Ishikawa (cell line): ENCODE measurements around the gene CEP104.

ENCODE experiments used
- CEBPB ChIP-seq: IDR thresholded peaks from 2 replicates; pipeline ENCODE4 v1.6.1; 2012
- CREB1 ChIP-seq: IDR thresholded peaks from 2 replicates; pipeline ENCODE4 v1.6.1; 2012; ENCODE audit warnings: low read depth
- EGR1 ChIP-seq: IDR thresholded peaks from 2 replicates; pipeline ENCODE4 v1.6.1; 2012
- EP300 ChIP-seq: IDR thresholded peaks from 2 replicates; pipeline ENCODE4 v1.6.1; 2012; ENCODE audit warnings: borderline replicate concordance
- FOXM1 ChIP-seq: IDR thresholded peaks from 2 replicates; pipeline ENCODE4 v1.6.1; 2012; ENCODE audit warnings: low read depth, borderline replicate concordance
- NFIC ChIP-seq: IDR thresholded peaks from 2 replicates; pipeline ENCODE4 v1.6.1; 2012
- RAD21 ChIP-seq: IDR thresholded peaks from 2 replicates; pipeline ENCODE4 v1.6.1; 2012; ENCODE audit warnings: low read depth
- TAF1 ChIP-seq: IDR thresholded peaks from 2 replicates; pipeline ENCODE4 v1.6.1; 2012; ENCODE audit warnings: low read depth, mild to moderate bottlenecking
- TCF12 ChIP-seq: IDR thresholded peaks from 2 replicates; pipeline ENCODE4 v1.6.1; 2012; ENCODE audit warnings: low read depth
- TEAD4 ChIP-seq: IDR thresholded peaks from 2 replicates; pipeline ENCODE4 v1.6.1; 2012
- YY1 ChIP-seq: IDR thresholded peaks from 2 replicates; pipeline ENCODE4 v1.6.1; 2012; ENCODE audit warnings: low read depth
- ZBTB7A ChIP-seq: IDR thresholded peaks from 2 replicates; pipeline ENCODE4 v1.6.1; 2012; ENCODE audit warnings: low read depth
- TF ChIP-seq, protein P1 (sequence below): IDR thresholded peaks from 2 replicates; pipeline ENCODE4 v1.6.1; 2012
- TF ChIP-seq, protein P2 (sequence below): IDR thresholded peaks from 2 replicates; pipeline ENCODE4 v1.6.1; 2012
- TF ChIP-seq, protein P3 (sequence below): IDR thresholded peaks from 2 replicates; pipeline ENCODE4 v1.6.1; 2012; ENCODE audit warnings: low read depth, mild to moderate bottlenecking

The CEP104 gene

DNA sequence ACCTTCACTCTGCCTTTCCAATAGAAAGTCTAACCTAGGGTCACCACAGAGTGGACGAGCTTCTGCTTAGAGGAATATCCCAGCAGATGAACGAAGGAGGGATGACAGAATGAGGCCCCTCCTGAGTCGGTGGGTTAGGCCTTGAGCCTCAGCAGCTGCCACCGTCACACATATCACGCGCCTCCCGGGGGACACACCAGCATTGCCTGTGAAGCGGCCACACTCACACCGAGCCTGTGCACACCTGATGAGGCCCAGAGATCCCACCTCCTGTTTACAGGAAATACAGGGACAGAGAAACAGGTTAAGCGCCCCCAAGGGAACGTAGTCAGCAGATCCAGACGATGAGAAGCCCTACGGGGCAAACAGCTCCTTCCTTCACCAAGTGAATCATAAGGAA lies 35.6 kb downstream of the CEP104 start:
- no peak for TF ChIP-seq TEAD4
- TF ChIP-seq EGR1 = no peak
- TF ChIP-seq CREB1 = no peak
- no peak for TF ChIP-seq CEBPB
- no peak for TF ChIP-seq TAF1
- no peak for TF ChIP-seq EP300
- no peak for TF ChIP-seq YY1
- TF ChIP-seq, protein P1, sequence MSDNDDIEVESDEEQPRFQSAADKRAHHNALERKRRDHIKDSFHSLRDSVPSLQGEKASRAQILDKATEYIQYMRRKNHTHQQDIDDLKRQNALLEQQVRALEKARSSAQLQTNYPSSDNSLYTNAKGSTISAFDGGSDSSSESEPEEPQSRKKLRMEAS = no peak
- TF ChIP-seq, protein P2, sequence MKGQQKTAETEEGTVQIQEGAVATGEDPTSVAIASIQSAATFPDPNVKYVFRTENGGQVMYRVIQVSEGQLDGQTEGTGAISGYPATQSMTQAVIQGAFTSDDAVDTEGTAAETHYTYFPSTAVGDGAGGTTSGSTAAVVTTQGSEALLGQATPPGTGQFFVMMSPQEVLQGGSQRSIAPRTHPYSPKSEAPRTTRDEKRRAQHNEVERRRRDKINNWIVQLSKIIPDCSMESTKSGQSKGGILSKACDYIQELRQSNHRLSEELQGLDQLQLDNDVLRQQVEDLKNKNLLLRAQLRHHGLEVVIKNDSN = no peak
- TF ChIP-seq FOXM1 = no peak
- TF ChIP-seq ZBTB7A = no peak
- TF ChIP-seq TCF12 = no peak

DNA sequence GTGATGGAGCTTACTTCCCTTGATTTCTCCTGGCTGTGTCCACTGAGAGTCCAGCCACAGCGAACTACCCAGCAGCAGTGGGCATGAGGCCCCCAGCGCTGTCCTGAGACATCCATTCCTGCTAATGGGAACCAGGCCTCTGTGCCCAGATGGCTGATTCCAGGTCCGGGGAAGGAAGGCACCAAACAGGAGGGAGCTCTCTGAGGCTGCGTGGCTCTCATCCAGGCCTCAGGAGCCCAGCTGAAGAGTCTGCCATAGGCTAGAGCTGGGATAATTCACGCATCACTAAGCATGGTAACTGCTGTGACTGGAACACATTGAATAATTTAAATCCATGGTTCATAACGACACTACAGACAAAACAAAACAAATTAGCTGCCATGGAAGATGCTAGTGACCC lies 36.0 kb downstream of the CEP104 start:
- no peak for TF ChIP-seq EP300
- TF ChIP-seq, protein P3, sequence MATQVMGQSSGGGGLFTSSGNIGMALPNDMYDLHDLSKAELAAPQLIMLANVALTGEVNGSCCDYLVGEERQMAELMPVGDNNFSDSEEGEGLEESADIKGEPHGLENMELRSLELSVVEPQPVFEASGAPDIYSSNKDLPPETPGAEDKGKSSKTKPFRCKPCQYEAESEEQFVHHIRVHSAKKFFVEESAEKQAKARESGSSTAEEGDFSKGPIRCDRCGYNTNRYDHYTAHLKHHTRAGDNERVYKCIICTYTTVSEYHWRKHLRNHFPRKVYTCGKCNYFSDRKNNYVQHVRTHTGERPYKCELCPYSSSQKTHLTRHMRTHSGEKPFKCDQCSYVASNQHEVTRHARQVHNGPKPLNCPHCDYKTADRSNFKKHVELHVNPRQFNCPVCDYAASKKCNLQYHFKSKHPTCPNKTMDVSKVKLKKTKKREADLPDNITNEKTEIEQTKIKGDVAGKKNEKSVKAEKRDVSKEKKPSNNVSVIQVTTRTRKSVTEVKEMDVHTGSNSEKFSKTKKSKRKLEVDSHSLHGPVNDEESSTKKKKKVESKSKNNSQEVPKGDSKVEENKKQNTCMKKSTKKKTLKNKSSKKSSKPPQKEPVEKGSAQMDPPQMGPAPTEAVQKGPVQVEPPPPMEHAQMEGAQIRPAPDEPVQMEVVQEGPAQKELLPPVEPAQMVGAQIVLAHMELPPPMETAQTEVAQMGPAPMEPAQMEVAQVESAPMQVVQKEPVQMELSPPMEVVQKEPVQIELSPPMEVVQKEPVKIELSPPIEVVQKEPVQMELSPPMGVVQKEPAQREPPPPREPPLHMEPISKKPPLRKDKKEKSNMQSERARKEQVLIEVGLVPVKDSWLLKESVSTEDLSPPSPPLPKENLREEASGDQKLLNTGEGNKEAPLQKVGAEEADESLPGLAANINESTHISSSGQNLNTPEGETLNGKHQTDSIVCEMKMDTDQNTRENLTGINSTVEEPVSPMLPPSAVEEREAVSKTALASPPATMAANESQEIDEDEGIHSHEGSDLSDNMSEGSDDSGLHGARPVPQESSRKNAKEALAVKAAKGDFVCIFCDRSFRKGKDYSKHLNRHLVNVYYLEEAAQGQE = no peak
- TF ChIP-seq ZBTB7A = no peak
- TF ChIP-seq RAD21 = no peak
- no peak for TF ChIP-seq NFIC
- no peak for TF ChIP-seq CREB1
- no peak for TF ChIP-seq FOXM1
- TF ChIP-seq, protein P1 = no peak
- TF ChIP-seq YY1 = no peak
- TF ChIP-seq CEBPB = no peak
- no peak for TF ChIP-seq EGR1
- TF ChIP-seq, protein P2 = no peak
- TF ChIP-seq TCF12 = no peak
- no peak for TF ChIP-seq TEAD4
- no peak for TF ChIP-seq TAF1

DNA sequence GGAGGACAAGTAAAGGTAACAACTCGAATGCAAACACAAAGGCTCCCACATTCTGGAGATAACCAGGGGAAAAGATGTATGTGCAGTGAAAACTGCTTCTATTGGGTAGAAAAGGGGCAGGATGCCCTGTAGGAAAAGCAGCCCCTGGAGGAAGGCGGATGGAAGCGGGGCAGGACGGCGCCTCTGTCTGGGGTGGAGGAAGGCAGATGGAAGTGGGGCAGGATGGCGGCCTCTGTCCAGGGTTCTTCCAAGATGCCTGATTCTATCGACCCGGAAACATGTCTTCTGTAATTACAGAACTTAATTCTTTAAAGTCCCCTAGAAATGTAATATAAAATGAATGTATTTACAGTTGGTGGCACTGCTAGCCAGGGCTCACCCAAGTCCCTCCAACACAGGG lies 36.7 kb downstream of the CEP104 start:
- TF ChIP-seq YY1 = no peak
- no peak for TF ChIP-seq EGR1
- no peak for TF ChIP-seq TCF12
- no peak for TF ChIP-seq EP300
- TF ChIP-seq ZBTB7A = no peak
- no peak for TF ChIP-seq TAF1
- TF ChIP-seq RAD21 = no peak
- no peak for TF ChIP-seq FOXM1
- TF ChIP-seq, protein P1 = no peak
- TF ChIP-seq, protein P3 = no peak
- TF ChIP-seq CREB1 = no peak
- TF ChIP-seq NFIC = no peak

DNA sequence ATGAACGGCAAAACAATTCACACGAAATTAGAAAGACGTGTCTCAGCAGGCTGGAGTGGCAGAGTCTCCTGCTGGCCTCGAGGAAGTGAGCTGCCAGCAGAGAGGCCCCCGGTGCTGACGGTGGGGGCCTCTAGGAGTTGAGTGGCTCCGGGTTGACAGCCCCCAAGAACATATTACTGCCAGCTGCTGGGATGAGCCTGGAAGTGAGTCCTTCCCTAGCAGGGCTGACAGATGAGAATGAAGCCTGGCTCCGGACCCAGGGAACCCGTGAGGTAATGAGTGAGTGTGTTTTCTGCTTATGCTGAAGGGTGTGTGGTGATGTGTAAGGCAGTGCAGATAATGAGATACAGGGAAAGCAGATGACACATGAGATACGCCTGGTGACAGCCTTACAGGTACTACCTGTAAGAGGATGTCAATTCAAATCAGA lies 37.2 kb downstream of the CEP104 start:
- TF ChIP-seq, protein P3 = no peak
- TF ChIP-seq YY1 (no peak), FOXM1 (no peak), RAD21 (no peak), CEBPB (no peak), ZBTB7A (no peak), EP300 (no peak), NFIC (no peak), TEAD4 (no peak), EGR1 (no peak), TAF1 (no peak), TCF12 (no peak), CREB1 (no peak)
- TF ChIP-seq, protein P2 = no peak
- TF ChIP-seq, protein P1 = no peak
